ENCODE data around the gene ARHGAP26.

GRCh38 chr5:143183989-143184388 is 413.8 kb downstream of the ARHGAP26 start:
- no peak for TF ChIP-seq CTCF (IDR thresholded peaks at IDR 0.05)
- no peak for TF ChIP-seq POLR2A (IDR thresholded peaks at IDR 0.05)
- no peak for TF ChIP-seq EP300 (IDR thresholded peaks at IDR 0.05)
- no peak for TF ChIP-seq POLR2AphosphoS5 (IDR thresholded peaks at IDR 0.05)

Data from sigmoid colon (tissue), 4 donors.